Posterior vena cava (tissue), 2 donors: Measurements from ENCODE around the gene CCDC146. TPM values are rescaled to one million over a fixed set of nuclear protein-coding genes. Genes with fewer than 3 reads are reported as not detected.
"Not testable (repeated sequence)": the region's sequence is repeated elsewhere in the genome, so short reads cannot be mapped to it uniquely, and the experiment has no call there.

Experiments used
- DNase-seq: peaks from one replicate; pipeline ENCODE4 v3.0.0-alpha.2; 2020; ENCODE audit warnings: low spot score
- intact Hi-C, 2 donors: fragments of 100-400 bp; cut with DNase I; formaldehyde crosslinking; loops; one replicate each; pipeline versions ENCODE4 v1.14.1 to v1.14.2; 2022 to 2023
- total RNA-seq, 2 donors: library from RNA; stranded (reverse); fragmentation: NEBNext Ultra II Directional; extraction: Animal tissue kit (Norgen Biotek cat#: 25700); gene quantifications; one replicate each; pipeline ENCODE4 v1.2.1, GENCODE V29; 2021
- donor health status: DM: yes; HTN: yes; CAD: no.
- donor health status: DM: yes; HTN: yes; CAD: no.

The CCDC146 gene
- total RNA-seq, 2 donors from 2014 or later, result 12.7 to 12.9 TPM

GRCh38 chr7:77228795-77229194 is 106.4 kb downstream of the CCDC146 start:
- DNase-seq, intact Hi-C loops: not testable (repeated sequence)

DNA sequence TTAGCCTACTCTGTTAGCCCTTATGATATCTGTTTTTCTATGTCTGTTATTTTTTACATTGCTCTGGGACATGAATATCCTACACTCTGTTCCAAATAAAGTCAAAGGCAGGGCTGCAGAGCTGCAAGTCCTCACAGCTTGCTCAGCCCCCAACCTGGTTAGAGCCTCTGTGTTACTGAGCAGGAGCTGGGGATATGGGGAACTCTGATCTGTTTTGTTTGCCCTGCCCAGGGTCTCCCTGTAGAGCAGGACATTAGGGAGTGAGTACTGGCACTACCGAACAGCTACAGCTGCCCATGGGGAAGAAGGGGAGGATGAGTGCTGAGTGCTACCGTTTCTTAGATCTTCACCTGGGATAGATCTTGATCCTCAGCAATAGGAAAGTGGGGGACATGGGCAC is 110.1 kb downstream of the CCDC146 start:
- no peak for DNase-seq
- intact Hi-C loops, result loop anchor here in 1 of 2 donors (5.0 kb wide), 1 partner anchor 1295 kb away; no protein-coding TSS in a partner anchor

DNA sequence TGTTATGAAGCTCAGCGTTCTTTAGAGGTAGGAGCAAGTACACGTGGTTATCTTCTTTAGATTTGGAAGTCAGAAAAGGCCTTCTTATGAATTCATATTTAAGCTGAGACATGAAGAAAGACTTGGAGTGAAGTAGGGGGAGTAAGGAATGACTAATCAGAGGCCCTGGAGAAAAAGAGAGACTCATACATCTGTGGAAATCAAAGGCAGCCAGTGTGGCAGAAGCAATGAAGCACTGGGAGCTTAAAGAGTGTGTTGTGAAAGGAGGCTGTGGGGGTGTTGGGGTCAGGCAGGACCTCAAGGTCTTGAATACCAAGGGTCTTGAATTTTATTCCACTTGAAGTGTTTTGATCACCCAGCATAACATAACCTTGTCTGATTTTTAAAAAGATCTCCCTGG is 112.9 kb downstream of the CCDC146 start:
- DNase-seq, result no peak
- intact Hi-C loops, result loop anchor here in 1 of 2 donors (2.0 kb wide), 1 partner anchor 38 kb away; no protein-coding TSS in a partner anchor

DNA sequence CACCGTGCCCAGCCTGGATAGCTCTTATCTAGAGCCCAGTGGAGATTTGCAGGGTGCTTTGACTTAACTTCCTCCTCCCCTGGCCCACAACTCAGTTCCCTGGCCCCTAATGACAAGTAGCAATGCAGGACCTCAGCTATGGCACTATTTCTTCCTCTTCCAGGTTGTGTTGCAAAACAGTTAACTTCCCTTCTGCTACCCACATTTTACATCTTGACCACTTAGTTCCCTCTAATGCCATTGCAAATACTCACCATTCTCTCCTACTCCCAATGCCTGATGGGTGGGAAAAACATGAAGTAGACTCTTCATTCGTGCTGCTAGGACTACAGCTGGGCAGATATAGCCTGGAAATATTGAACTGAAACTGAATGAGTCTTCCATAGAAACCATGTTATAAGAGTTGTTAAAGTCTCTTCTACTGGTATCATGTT is 116.3 kb downstream of the CCDC146 start:
- intact Hi-C loops, result no loop called here

DNA sequence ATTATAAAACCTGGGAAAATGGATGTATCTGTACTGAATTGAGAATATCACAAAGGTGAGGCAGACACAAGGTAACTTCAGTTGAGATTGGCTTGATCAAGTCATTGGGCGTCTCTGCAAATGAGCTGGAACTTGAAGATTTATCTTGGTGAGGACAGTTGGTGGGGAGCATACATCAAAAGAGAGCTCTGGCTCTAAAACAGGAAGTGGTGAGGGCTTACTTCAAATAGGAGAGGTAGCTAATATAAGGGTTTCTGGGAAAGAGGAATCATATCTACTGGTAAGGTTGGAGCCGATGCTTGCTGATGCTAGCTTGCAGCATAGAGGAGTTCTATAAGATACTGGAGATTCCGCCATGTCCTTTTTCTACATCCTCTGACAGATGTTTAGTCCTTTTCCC is 117.1 kb downstream of the CCDC146 start:
- intact Hi-C loops, result no loop called here
- DNase-seq, result no peak

More for the DNA sequence above, 116.3 kb downstream of the CCDC146 start:
- DNase-seq, result no peak

DNA sequence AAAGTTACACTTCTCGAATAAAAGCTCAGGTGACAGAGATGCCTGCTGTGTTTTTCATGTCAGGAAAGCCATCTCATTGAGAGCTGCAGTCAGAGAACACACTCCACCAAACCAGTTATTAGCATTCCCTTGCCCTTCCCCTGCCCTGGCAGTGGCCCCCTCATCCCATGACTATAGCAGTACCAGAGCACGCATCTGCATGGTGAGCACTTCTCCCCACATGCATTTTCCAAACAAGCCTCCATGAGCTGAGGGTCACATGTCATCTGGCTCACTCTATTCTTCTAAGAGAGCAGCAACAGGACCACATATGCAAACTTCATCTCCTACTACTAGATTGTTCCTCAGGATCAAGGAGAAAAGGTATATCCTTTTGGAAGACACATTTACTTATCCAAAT is 119.7 kb downstream of the CCDC146 start:
- intact Hi-C loops, result loop anchor here in 1 of 2 donors (5.0 kb wide), 1 partner anchor 75 kb away; no protein-coding TSS in a partner anchor
- DNase-seq, result no peak

- intact Hi-C loops, result loop anchor here in 1 of 2 donors (5.0 kb wide), 1 partner anchor 75 kb away; no protein-coding TSS in a partner anchor
- DNase-seq, result no peak
These were observed 120.1 kb downstream of the CCDC146 start for GRCh38 chr7:77242554-77242953.

DNA sequence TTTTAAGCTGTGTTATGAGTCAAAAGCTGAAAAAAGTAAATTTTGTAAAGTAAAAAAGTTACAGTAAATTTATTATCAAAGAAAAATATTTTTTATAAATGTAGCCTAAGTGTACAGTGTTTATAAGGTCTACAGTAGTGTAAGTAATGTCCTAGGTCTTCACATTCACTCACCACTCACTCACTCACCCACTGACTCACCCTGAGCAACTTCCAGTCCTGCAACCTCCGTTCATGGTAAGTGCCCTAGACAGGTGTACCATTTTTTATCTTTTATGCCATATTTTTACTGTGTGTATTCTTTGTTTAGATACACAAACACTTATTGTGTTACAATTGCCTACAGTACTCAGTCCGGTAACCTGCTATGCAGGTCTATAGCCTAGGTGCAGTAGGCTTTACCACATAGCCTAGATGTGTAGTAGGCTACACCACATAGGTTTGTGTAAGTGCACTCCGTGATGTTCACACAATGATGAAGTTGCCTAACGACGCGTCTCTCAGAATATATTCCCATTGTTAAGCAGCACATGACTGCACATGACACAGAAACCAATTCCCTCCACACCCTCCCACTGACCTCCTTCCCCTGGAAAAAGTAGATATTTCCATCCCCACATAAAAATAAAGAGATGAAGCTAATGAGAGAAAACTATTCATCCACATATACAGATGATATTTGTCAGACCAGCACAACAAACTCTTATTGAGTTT is 122.0 kb downstream of the CCDC146 start:
- intact Hi-C loops, result loop anchor here in 1 of 2 donors (5.0 kb wide), 1 partner anchor 73 kb away; no protein-coding TSS in a partner anchor
- DNase-seq, result no peak

DNA sequence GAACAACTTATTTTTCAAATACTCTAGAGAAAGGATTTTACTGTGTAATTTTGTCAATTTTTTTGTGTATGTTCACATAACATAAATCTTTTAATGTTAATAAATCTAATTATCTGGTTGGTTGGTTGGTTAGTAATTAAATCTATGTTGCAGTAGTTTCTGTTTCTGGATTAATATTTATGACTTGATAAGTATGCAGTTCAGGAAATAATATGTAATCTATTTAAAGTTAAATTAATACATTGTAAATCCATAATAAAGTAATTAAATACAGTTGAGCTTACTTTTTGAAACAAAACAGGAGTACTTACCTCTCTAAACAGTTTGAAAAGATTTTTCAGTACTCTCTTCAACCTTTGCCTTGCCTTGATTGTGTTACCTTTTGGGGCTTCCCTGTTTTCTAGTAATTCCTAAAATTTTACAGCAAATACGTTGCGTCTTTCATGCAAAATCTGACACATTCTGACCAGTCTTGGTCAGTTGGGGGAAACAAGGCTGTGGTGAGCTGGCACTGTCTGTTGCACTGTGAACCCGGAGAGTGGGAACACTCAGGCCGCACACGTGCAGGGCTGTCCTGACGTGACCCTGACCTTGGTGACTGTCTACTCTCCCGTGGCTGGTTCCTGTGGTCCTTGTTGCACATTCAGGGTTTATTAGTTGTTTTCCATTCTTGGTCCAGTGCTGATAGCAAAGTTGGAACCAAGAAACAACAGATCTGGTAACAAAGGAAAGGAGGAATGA is 122.8 kb downstream of the CCDC146 start:
- no peak for DNase-seq
- intact Hi-C loops, result no loop called here

- intact Hi-C loops, result no loop called here
These were observed 123.7 kb downstream of the CCDC146 start for GRCh38 chr7:77246026-77246640.

DNA sequence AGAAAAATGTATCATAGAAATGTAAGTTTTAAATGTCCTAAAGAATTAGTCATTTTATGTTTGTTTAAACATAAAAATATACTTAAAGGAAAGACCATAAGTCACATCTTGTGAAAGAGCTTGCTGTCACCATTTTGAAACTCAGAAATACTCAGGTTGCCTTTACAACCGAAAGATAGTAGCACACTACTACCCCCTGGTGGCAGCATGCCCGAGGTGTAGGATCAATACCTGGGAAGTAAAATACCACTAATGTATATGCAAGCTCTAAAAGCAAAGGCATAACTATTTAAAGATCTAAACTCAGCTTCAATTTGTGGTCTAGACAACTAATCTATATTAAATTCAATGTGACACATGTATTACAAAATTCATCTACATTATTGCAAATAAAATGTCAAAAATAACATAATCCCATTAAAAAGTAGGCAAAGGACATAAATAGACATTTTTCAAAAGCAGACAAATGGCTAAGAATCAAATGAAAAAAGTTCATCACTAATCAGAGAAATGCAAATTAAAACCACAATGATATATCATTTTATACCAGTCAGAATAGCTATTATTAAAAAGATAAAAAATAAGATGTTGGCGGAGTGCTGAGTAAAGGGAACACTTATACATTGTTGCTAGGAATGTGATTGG is 124.9 kb downstream of the CCDC146 start:
- intact Hi-C loops, result no loop called here
- peak; percentile 88 for DNase-seq

More at GRCh38 chr7:77246026-77246640, 123.7 kb downstream of the CCDC146 start:
- DNase-seq, result no peak

GRCh38 chr7:77248154-77248553 is 125.7 kb downstream of the CCDC146 start:
- intact Hi-C loops, result no loop called here
- DNase-seq, result no peak

- intact Hi-C loops, result no loop called here
- DNase-seq, result no peak
These were observed 130.1 kb downstream of the CCDC146 start for GRCh38 chr7:77252506-77252905.

DNA sequence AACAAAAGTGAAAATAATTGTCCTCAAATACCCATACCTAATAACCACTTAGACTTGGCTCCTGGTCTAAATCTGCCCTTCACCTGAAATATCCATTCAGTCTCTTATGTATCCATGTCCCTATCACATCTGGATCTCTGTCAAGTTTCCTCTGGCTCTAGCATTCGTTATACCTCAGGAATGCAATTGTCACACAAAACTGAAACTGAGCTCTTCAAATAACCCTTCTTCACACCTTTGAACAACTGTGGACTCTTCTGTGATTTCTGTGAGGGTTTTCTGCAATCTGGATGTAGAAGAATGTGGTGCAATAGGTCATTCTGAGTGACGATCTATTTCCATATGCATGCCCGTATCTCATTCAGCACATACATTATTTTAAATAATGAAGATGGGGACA is 130.7 kb downstream of the CCDC146 start:
- DNase-seq, result no peak
- intact Hi-C loops, result no loop called here

- DNase-seq, result no peak
These were observed 132.0 kb downstream of the CCDC146 start for GRCh38 chr7:77254429-77254828.

GRCh38 chr7:77254915-77255314 is 132.5 kb downstream of the CCDC146 start:
- no peak for DNase-seq
- intact Hi-C loops, result no loop called here

More at GRCh38 chr7:77254429-77254828, 132.0 kb downstream of the CCDC146 start:
- intact Hi-C loops, result no loop called here

DNA sequence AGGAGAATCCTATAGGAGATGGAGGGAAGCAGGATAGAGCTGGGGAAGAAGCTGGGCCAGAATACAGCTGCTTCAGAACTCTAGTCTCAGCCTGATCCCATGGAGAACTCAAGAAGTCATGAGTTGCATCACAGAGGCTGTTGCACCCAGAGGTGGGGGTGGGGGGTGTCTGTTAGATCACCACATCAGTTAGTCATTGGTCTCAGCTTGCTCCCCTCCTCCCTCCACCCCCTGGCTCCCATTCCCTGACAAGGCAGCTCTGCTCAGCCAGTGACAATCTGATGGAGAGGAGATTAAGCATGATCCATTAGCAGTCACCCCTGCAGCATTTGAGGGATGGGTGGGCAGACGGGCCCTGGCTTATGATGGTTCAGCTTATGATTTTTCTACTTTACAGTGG is 135.6 kb downstream of the CCDC146 start:
- no peak for DNase-seq
- intact Hi-C loops, result no loop called here

- intact Hi-C loops, result no loop called here
- DNase-seq, result no peak
These were observed 136.2 kb downstream of the CCDC146 start for GRCh38 chr7:77258593-77258992.

DNA sequence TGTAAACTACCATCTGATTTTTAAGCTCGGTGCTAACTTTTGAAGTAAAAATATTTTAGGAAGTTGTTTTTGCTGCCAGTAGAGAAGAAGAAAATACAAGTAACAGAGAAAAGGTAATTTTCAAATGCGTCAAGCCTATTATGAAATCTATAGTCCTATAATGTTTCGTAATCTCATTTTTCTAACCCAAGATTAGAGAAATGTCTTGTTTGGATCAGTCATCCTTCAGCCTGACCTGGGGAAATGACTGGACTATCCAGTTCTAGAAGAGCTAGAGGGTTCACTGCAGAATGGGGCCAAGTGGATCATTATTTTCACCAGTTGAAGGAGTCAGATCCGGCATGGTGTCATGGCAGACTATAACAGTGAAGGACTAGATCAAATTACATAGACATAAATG is 139.9 kb downstream of the CCDC146 start:
- intact Hi-C loops, result no loop called here
- no peak for DNase-seq
